Fibroblast of mammary gland (primary cell): ENCODE measurements around the gene DIS3L2.

Source experiments
- DNase-seq: peaks from one replicate; pipeline ENCODE4 v3.0.0-alpha.2; 2010; ENCODE audit warnings: low read depth
- H3K4me3 ChIP-seq: 2 replicates; pipeline ENCODE4 v1.5.1; 2011; ENCODE audit warnings: low read depth, mild to moderate bottlenecking, low read length, moderate library complexity; ENCODE audit not compliant: control insufficient read depth
- CTCF ChIP-seq: conservative IDR thresholded peaks from 2 replicates; pipeline ENCODE4 v1.5.1; 2011; ENCODE audit warnings: low read depth, low read length, inconsistent platforms; ENCODE audit not compliant: control insufficient read depth, insufficient read depth

The DIS3L2 gene

DNA sequence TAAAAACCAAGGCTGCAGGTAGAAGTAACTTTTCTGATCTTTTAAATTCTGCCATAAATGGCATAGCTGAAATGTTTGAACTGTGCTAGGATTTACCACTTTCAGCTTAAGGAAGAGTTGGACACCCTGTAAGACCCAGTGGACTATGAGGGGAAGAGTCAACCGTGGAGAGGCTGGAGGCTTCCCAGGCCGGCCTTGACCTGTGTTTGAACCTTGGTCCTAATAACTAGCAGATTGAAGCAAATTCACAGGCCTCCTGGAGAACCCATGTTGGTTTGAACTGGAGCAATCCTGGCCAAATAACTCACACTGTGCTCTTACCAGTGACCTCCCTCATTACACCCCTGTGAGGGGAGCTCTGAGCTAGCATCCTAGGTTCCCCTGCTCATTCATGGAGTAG is 329.8 kb downstream of the DIS3L2 start:
- no peak for DNase-seq
- TF ChIP-seq CTCF = no peak
- H3K4me3 ChIP-seq = no peak overlapping the region

DNA sequence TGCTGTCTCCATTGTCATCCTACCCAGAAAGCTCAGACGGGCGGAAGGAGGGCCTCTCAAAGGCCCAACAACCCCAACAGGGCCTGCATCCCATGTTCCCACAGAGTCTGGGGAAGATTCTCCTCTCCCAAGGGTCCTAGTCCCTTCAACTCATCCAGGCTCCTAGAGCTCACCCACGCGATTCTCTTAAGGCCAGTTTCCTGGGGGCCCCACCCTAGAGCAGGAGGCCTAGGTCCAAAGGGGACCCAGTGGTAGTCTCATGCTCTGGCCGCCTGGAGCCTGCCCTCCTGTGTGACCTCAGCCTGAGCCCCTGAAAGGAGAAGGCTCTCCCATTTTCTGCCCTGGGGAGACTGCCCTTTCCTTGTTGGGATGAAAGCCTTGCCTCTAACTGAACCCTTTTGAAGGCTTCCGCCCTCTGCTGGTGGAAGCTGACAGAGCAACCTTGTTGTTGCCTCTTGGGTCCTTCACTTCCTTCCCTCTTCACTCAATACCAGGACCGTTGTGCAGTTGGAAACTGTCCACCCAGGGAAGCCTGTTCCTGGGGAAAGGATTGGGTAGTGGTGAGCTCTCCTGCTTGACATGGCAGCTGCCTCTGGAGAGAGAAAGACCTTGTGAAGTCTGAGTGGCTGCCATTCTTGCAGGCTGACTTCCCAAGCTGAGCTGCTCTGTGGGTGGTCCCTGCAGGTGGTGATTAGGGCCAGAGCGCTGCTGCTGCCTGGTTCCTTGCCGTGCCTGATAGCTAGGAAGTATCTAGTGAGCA is 331.1 kb downstream of the DIS3L2 start:
- peak; percentile 66 for DNase-seq
- no peak overlapping the region for H3K4me3 ChIP-seq
- TF ChIP-seq CTCF = peak; percentile 87

- DNase-seq = no peak
- TF ChIP-seq CTCF = no peak
- no peak overlapping the region for H3K4me3 ChIP-seq
These were observed 331.7 kb downstream of the DIS3L2 start for GRCh38 chr2:232293191-232293590.

DNA sequence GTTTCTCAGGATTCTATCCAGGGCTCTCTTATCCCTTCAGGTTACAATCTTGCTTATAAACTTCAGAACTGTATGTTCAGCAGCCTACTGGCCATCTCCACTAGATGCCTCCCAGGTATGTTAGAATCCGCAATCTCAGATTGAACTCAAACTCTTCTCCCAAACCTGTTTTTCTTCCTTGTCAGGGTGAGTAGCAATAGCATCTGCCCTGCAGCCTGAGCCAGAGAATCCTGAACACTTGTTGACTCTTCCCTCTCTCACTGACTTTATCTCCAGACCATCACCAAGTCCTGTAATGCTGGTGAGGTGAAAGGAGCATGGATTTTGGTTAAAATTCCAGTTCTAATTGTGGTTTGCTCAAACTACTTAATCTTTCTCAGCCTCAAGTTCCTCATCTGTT is 334.5 kb downstream of the DIS3L2 start:
- TF ChIP-seq CTCF = no peak
- no peak for DNase-seq

DNA sequence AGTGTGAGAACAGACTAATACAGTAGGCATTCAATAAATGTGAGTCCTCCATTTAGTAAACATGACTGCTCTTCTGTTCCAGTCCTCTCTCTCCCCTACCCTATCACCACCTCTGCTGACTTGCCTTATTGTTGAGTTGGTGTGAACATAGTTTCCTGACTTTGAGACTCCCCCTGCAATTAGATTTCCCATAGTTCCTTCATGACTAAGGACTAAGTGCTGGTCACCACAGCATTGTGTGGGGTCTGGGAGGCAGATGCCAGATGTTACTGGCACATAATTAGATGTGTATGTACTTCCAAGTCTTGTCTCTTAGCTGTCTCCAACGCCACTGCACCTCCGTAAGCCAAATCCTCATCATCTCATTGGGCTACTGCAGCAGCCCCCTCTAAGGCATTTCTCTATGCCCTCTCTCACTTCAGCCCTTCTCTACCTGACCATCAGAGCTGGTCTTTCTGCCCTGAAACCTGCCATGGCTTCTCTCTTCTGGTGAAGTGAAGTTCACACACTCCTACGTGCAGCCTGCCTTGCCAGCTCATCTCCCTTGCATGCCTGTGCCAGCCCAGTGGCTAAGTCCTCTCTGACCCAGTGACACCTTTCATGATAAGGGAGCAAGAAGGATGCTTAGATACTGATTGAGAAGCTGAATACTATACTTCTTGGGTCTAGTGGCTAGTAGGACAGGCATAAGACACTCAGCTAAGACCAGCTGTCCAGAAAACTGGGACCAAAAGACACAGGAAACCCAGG is 335.4 kb downstream of the DIS3L2 start:
- DNase-seq = peak; percentile 9
- no peak overlapping the region for H3K4me3 ChIP-seq
- TF ChIP-seq CTCF = no peak

More for the DNA sequence above, 334.5 kb downstream of the DIS3L2 start:
- no peak overlapping the region for H3K4me3 ChIP-seq

GRCh38 chr2:232299084-232299483 is 337.6 kb downstream of the DIS3L2 start:
- H3K4me3 ChIP-seq = no peak overlapping the region
- no peak for DNase-seq
- TF ChIP-seq CTCF = no peak
